Cardiac muscle cell (in vitro differentiated cells and primary cell): ENCODE results near the gene CPED1. TPM values are rescaled to one million over a fixed set of nuclear protein-coding genes. Genes with fewer than 3 reads are reported as not detected.

Source experiments
- DNase-seq, 2 donors: peaks; one replicate each; pipeline versions ENCODE4 v3.0.0 to v3.0.0-alpha.2; 2010 to 2017; ENCODE audit warnings: low read depth in 1 of 2, low spot score in 1 of 2
- H3K27ac ChIP-seq: fragments of 200-600 bp; sonication (generic); 2 replicates; pipeline ENCODE4 v1.5.1; 2016
- H3K27me3 ChIP-seq: fragments of 200-600 bp; sonication (generic); 2 replicates; pipeline ENCODE4 v1.6.0; 2016; ENCODE audit warnings: control low read depth
- H3K36me3 ChIP-seq: fragments of 200-600 bp; sonication (generic); 2 replicates; pipeline ENCODE4 v1.5.1; 2016; ENCODE audit warnings: control low read depth
- H3K4me1 ChIP-seq: fragments of 200-600 bp; sonication (generic); 2 replicates; pipeline ENCODE4 v1.8.1; 2017; ENCODE audit warnings: low read depth, mild to moderate bottlenecking, mixed run types
- H3K4me3 ChIP-seq: fragments of 200-600 bp; sonication (generic); 2 replicates; pipeline ENCODE4 v1.5.1; 2016; ENCODE audit warnings: mild to moderate bottlenecking
- H3K9me3 ChIP-seq: fragments of 200-600 bp; sonication (generic); 2 replicates; pipeline ENCODE4 v1.5.1; 2017; ENCODE audit warnings: low read depth, mild to moderate bottlenecking, control low read depth
- polyA plus RNA-seq: library from polyadenylated mRNA; unstranded; fragments of >200 nt; fragmentation: Nextera tagmentation; extraction: Ambion mirVana; gene quantifications from 2 replicates; pipeline ENCODE4 v1.2.1, GENCODE V29; 2016
- total RNA-seq: library from RNA; depleted of rRNA; stranded (reverse); fragments of >200 nt; gene quantifications from 2 replicates; pipeline ENCODE4 v1.2.3, GENCODE V29; 2016
- TF ChIP-seq, protein P1 (sequence below): IDR thresholded peaks from 2 replicates; pipeline ENCODE4 v1.5.1; 2012; ENCODE audit warnings: low read depth, mild to moderate bottlenecking, low read length

The CPED1 gene
- total and polyA plus RNA-seq, 2 experiments from 2014 or later, result 0.67 to 3.2 TPM

DNA sequence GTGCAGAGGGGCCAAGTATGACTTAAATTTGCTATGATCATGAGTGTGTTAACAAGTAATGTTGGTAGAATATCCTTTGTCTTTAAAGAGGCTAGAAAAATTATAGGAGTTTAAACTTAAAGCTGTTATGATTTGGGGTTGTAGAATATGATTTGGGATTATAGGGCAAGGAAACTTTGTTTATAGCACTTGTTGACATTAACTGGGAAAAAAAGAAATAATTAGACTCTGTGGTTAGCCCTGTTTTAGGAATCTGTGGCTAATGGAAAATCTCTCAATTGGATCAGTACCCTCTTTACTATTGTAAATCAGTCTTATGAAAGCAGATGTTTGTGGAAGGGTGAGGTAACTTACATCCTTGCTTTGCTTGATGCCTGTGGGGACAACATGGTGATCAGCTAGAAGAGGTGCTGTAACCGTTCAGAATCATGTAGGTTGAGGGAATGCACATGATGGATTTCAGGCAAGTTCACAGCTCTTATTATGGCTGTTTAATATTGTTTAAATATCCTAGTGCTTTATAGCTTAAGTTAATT, 26.8 kb upstream of the CPED1 start:
- DNase-seq, result no peak
- TF ChIP-seq, protein P1, sequence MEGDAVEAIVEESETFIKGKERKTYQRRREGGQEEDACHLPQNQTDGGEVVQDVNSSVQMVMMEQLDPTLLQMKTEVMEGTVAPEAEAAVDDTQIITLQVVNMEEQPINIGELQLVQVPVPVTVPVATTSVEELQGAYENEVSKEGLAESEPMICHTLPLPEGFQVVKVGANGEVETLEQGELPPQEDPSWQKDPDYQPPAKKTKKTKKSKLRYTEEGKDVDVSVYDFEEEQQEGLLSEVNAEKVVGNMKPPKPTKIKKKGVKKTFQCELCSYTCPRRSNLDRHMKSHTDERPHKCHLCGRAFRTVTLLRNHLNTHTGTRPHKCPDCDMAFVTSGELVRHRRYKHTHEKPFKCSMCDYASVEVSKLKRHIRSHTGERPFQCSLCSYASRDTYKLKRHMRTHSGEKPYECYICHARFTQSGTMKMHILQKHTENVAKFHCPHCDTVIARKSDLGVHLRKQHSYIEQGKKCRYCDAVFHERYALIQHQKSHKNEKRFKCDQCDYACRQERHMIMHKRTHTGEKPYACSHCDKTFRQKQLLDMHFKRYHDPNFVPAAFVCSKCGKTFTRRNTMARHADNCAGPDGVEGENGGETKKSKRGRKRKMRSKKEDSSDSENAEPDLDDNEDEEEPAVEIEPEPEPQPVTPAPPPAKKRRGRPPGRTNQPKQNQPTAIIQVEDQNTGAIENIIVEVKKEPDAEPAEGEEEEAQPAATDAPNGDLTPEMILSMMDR, result no peak
- Histone ChIP-seq H3K9me3 (no peaks in the 10 kb centered on the region), H3K36me3 (peaks cover 12% of the 10 kb centered on the region), H3K27ac (no peak overlapping the region), H3K4me3 (no peak overlapping the region), H3K4me1 (no peaks in the 10 kb centered on the region), H3K27me3 (no peaks in the 10 kb centered on the region)

DNA sequence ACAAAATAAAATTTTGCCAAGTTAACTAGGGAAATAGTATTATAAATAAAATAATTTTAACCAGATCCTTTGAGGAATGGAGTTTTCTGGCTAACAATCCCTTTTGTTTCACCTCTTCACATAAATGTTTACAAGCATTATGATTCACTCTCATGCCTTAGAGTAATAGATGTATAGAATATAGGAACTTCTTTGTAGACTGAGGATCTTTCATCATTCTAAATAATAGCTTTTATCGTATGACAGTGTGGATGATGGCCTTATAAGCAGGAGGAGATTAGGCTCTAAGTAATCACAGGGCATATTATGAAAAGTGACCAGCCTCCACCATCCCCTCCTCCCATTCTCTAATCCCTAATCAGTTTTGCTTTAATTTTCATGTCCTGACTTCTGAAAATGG, 24.4 kb upstream of the CPED1 start:
- no peak overlapping the region for H3K27ac ChIP-seq
- no peaks in the 10 kb centered on the region for H3K9me3 ChIP-seq
- TF ChIP-seq, protein P1, result no peak
- DNase-seq, result no peak
- peaks cover 33% of the 10 kb centered on the region for H3K36me3 ChIP-seq
- no peak overlapping the region for H3K4me3 ChIP-seq
- H3K4me1 ChIP-seq, result no peaks in the 10 kb centered on the region
- no peaks in the 10 kb centered on the region for H3K27me3 ChIP-seq

DNA sequence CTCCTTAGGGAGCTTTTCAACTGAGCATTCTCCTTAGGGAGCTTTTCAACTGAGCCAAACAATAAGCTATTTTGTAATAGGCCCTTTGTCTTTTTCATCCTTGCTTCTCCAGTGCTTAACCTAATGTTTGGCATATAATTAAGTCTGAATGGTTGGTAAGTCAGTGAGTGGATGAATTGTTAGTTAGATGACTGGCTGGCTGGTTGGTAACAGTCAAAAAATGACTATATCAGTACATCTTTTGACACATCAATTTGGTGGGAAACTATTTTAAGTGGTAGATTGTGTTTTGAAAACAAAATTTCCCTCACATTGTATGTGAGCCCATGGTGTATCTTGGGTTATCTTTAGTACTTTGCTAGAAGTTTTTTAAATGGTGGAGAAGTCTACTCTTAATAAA, 21.6 kb upstream of the CPED1 start:
- TF ChIP-seq, protein P1, result no peak
- Histone ChIP-seq H3K9me3 (no peaks in the 10 kb centered on the region), H3K27me3 (no peaks in the 10 kb centered on the region), H3K4me1 (no peaks in the 10 kb centered on the region), H3K4me3 (no peak overlapping the region), H3K27ac (no peak overlapping the region), H3K36me3 (peaks cover 57% of the 10 kb centered on the region)
- no peak for DNase-seq

DNA sequence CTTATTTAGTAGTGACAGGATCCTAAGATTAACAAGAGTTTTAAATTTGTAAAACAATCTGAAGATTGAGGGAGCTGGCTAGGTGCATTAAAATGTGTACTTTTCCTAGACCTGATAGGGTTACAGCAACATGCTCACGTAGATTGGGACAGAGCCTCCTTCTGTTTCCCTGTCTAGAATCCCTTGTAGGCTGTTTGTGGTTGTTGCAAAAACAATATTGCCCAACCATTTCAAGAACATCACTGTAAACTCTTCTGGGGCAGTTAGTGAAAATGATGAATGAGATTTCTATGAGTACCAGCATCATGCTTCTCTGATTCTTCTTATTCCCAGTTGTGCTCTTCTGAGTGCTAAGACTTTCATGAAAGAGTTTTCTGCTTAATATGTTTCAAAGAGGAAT, 14.7 kb upstream of the CPED1 start:
- Histone ChIP-seq H3K27me3 (no peaks in the 10 kb centered on the region), H3K4me3 (no peak overlapping the region), H3K36me3 (peaks cover 46% of the 10 kb centered on the region), H3K9me3 (no peaks in the 10 kb centered on the region), H3K27ac (no peak overlapping the region), H3K4me1 (no peaks in the 10 kb centered on the region)
- TF ChIP-seq, protein P1, result no peak
- DNase-seq, result peak in 1 of 2 donors; percentile 11

DNA sequence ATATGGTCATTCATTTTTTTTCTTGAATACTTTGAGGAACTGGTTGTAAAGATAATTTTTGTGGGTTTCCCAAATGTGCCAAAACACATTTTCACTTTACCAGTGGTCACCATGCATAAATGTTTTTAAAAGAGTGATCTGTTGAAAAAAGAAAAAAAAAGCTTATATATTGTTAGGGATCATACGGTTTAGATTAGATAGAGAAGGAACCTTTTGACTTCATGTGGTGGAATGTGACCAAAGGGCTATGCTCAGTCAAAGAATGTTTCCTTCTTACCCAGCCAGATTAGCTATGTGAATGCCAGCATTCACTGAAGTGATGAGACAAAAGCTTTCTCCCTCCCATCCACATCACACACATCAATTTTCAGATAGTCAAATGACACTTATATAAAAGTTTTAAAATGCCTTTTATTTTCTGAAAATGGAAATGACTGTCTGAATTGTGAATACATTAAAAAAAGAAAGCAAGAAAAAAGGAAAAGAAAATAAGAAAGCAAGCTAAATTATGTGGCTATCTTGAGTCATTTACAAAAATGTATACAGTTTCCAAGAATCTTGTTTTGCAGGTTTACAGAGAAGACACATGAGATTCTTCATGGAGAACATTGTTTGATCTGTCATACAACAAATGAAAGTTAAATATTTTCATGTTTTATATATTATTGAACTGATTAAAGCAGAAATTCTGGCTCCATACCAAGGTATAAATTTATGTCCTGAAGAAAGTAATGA, 8.6 kb upstream of the CPED1 start:
- H3K27me3 ChIP-seq, result no peaks in the 10 kb centered on the region
- peaks cover 3% of the 10 kb centered on the region for H3K36me3 ChIP-seq
- no peak overlapping the region for H3K4me3 ChIP-seq
- peak in 1 of 2 donors; percentile 25 for DNase-seq
- H3K27ac ChIP-seq, result no peak overlapping the region
- TF ChIP-seq, protein P1, result no peak
- no peaks in the 10 kb centered on the region for H3K4me1 ChIP-seq
- no peaks in the 10 kb centered on the region for H3K9me3 ChIP-seq
